HL-60 (cell line): Measurements from ENCODE around the gene C10orf143.

Experiments used
- CTCF ChIP-seq: IDR thresholded peaks from one replicate; pipeline ENCODE4 v1.5.1; 2011; ENCODE audit warnings: low read length, control low read depth, inconsistent platforms; ENCODE audit not compliant: insufficient read depth
- POLR2AphosphoS5 ChIP-seq: IDR thresholded peaks from 2 replicates; pipeline ENCODE4 v1.6.1; 2012; ENCODE audit warnings: low read depth

- TF ChIP-seq POLR2AphosphoS5 (no peak), CTCF (no peak)
Observed at GRCh38 chr10:130054021-130054420, 56.6 kb downstream of the C10orf143 start.
